ENCODE data around the gene DPYSL5.

- TF ChIP-seq CTCF (IDR thresholded peaks at IDR 0.05) (no peak), POLR2A (IDR thresholded peaks at IDR 0.05) (no peak), EP300 (IDR thresholded peaks at IDR 0.05) (no peak)
Observed at GRCh38 chr2:26969077-26969844, 121.3 kb downstream of the DPYSL5 start.

All from tibial nerve (tissue), 4 donors.